Stimulated activated CD4-positive, alpha-beta T cell treated with anti-CD3 and anti-CD28 coated beads, TNF-alpha, amount 100 ng/mL, for 1 hour (primary cell): ENCODE results near the gene CLEC3A.
"Not testable (repeated sequence)": the region's sequence is repeated elsewhere in the genome, so short reads cannot be mapped to it uniquely, and the experiment has no call there.

Experiments
- DNase-seq, 3 donors: peaks; one replicate each; pipeline ENCODE4 v3.0.0-alpha.2; 2020; ENCODE audit warnings: low read depth in 3 of 3, low spot score in 1 of 3

CLEC3A gene

GRCh38 chr16:78022347-78023060 is at the start of gene CLEC3A:
CLEC3A (plus strand) TSS chr16:78022548; CDS start chr16:78022627, 79 bp downstream.
- DNase-seq, result no peak

- DNase-seq, result no peak
These were observed 47.5 kb upstream of the CLEC3A start for GRCh38 chr16:77974883-77975282.

- DNase-seq, result no peak
These were observed 46.4 kb upstream of the CLEC3A start for GRCh38 chr16:77975942-77976341.

GRCh38 chr16:77977339-77977738 is 45.0 kb upstream of the CLEC3A start:
- no peak for DNase-seq

- DNase-seq, result no peak
These were observed 37.2 kb upstream of the CLEC3A start for GRCh38 chr16:77985111-77985510.

- no peak for DNase-seq
These were observed 36.2 kb upstream of the CLEC3A start for GRCh38 chr16:77986011-77986740.

- no peak for DNase-seq
These were observed 34.5 kb upstream of the CLEC3A start for GRCh38 chr16:77987810-77988209.

- no peak for DNase-seq
These were observed 32.5 kb upstream of the CLEC3A start for GRCh38 chr16:77989846-77990245.

- DNase-seq, result no peak
These were observed 30.6 kb upstream of the CLEC3A start for GRCh38 chr16:77991701-77992100.

- not testable (repeated sequence) for DNase-seq
These were observed 30.0 kb upstream of the CLEC3A start for GRCh38 chr16:77992381-77992780.

- DNase-seq, result no peak
These were observed 29.0 kb upstream of the CLEC3A start for GRCh38 chr16:77993111-77993985.

- no peak for DNase-seq
These were observed 26.4 kb upstream of the CLEC3A start for GRCh38 chr16:77995843-77996455.

- no peak for DNase-seq
These were observed 23.9 kb upstream of the CLEC3A start for GRCh38 chr16:77998350-77999023.

- no peak for DNase-seq
These were observed 20.8 kb upstream of the CLEC3A start for GRCh38 chr16:78001451-78002025.

- DNase-seq, result peak; percentile 12 to 35 (median 16)
These were observed 19.3 kb upstream of the CLEC3A start for GRCh38 chr16:78002915-78003538.

- DNase-seq, result no peak
These were observed 17.8 kb upstream of the CLEC3A start for GRCh38 chr16:78004517-78004916.

GRCh38 chr16:78005881-78006280 is 16.5 kb upstream of the CLEC3A start:
- no peak for DNase-seq

- no peak for DNase-seq
These were observed 15.2 kb upstream of the CLEC3A start for GRCh38 chr16:78007121-78007520.

- no peak for DNase-seq
These were observed 1.8 kb downstream of the CLEC3A start for GRCh38 chr16:78024159-78024558.

- no peak for DNase-seq
These were observed 3.3 kb downstream of the CLEC3A start for GRCh38 chr16:78025631-78026030.
